Measurements from ENCODE around the gene SMC1A.

- TF ChIP-seq CTCF (IDR thresholded peaks at IDR 0.05) (no peak), POLR2A (IDR thresholded peaks at IDR 0.05) (no peak)
Measured at GRCh38 chrX:53412446-53412845, 10.0 kb downstream of the SMC1A start.
